Measurements from ENCODE around the gene PPP4R2.

- TF ChIP-seq CTCF (IDR thresholded peaks at IDR 0.05; ENCODE audit: insufficient read depth, low read length, poor library complexity, severe bottlenecking), result no peak
- no peak for TF ChIP-seq EZH2phosphoT487 (conservative IDR thresholded peaks at IDR 0.05; ENCODE audit: low read length)
Measured at GRCh38 chr3:72950372-72950771, 46.2 kb upstream of the PPP4R2 start.
